HepG2 (cell line): Measurements from ENCODE around the gene ATP7B. TPM values are rescaled to one million over a fixed set of nuclear protein-coding genes. Genes with fewer than 3 reads are reported as not detected.

ENCODE experiments used
- CC2D1A ChIP-seq: sonication (generic); formaldehyde crosslinking; IDR thresholded peaks from 2 replicates; pipeline ENCODE4 v1.8.1; 2023; ENCODE audit warnings: mild to moderate bottlenecking, missing genetic modification reagents
- CHD4 ChIP-seq: fragments of 200-600 bp; sonication (generic); IDR thresholded peaks from 2 replicates; pipeline ENCODE4 v1.7.0; 2017; ENCODE audit warnings: mild to moderate bottlenecking, low read length, borderline replicate concordance
- DR1 ChIP-seq: sonication (generic); formaldehyde crosslinking; IDR thresholded peaks from 2 replicates; pipeline ENCODE4 v1.8.0; 2021; ENCODE audit warnings: mild to moderate bottlenecking, missing genetic modification reagents, inconsistent platforms
- FOSL1 ChIP-seq: sonication (generic); formaldehyde crosslinking; IDR thresholded peaks from 2 replicates; pipeline ENCODE4 v1.9.0; 2021; ENCODE audit warnings: missing genetic modification reagents, borderline replicate concordance
- GMEB1 ChIP-seq: sonication (generic); formaldehyde crosslinking; IDR thresholded peaks from 2 replicates; pipeline ENCODE4 v1.5.1; 2020; ENCODE audit warnings: missing genetic modification reagents, mild to moderate bottlenecking, borderline replicate concordance
- HOXA7 ChIP-seq: sonication (generic); formaldehyde crosslinking; IDR thresholded peaks from 2 replicates; pipeline ENCODE4 v1.8.1; 2022; ENCODE audit warnings: mild to moderate bottlenecking, missing genetic modification reagents, moderate library complexity
- KMT2A ChIP-seq: sonication (generic); formaldehyde crosslinking; IDR thresholded peaks from 2 replicates; pipeline ENCODE4 v1.4.0; 2020; ENCODE audit warnings: missing genetic modification reagents
- LCORL ChIP-seq, 2 experiments: fragments of 450-650 bp in 1 of 2; sonication (generic) in 1 of 2; formaldehyde crosslinking in 1 of 2; IDR thresholded peaks; 2 replicates each; pipeline versions ENCODE4 v1.5.0 to v1.6.1; 2017 to 2020; ENCODE audit warnings: antibody characterized with exemption in 1 of 2, missing genetic modification reagents in 1 of 2
- PCBP2 ChIP-seq: fragments of 200-400 bp; formaldehyde crosslinking; optimal IDR thresholded peaks from 2 replicates; pipeline ENCODE3; 2018; ENCODE audit warnings: low read length, low read depth; ENCODE audit not compliant: poor library complexity, severe bottlenecking
- PHF8 ChIP-seq: sonication (generic); formaldehyde crosslinking; IDR thresholded peaks from 2 replicates; pipeline ENCODE4 v1.5.0; 2020; ENCODE audit warnings: missing genetic modification reagents
- PRDM15 ChIP-seq: sonication (generic); formaldehyde crosslinking; IDR thresholded peaks from 2 replicates; pipeline ENCODE4 v1.4.0; 2020; ENCODE audit warnings: missing genetic modification reagents
- TERF1 ChIP-seq: sonication (generic); formaldehyde crosslinking; IDR thresholded peaks from 2 replicates; pipeline ENCODE4 v1.8.0; 2022; ENCODE audit warnings: mild to moderate bottlenecking, missing genetic modification reagents, moderate library complexity
- THRA ChIP-seq: sonication (generic); formaldehyde crosslinking; IDR thresholded peaks from 2 replicates; pipeline ENCODE4 v1.4.0; 2020; ENCODE audit warnings: missing genetic modification reagents, borderline replicate concordance
- UBTF ChIP-seq: sonication (generic); formaldehyde crosslinking; IDR thresholded peaks from 2 replicates; pipeline ENCODE4 v1.4.0; 2020; ENCODE audit warnings: mild to moderate bottlenecking, missing genetic modification reagents
- polyA plus RNA-seq, 8 experiments: library from polyadenylated mRNA; depleted of rRNA in 3 of 8; stranded (reverse) in 7 of 8; unstranded in 1 of 8; fragments of >200 nt; fragmentation: Illumina TruSeq in 4 of 8; extraction: Trizol in 4 of 8; gene quantifications; 2 replicates each; pipeline versions ENCODE4 v1.2.1 to v1.2.3, GENCODE V29; 2011 to 2016; ENCODE audit warnings: low read depth in 4 of 8, missing spikeins in 1 of 8, mixed read lengths in 1 of 8; ENCODE audit not compliant: insufficient read depth in 1 of 8
- total RNA-seq, 5 experiments: library from RNA; depleted of rRNA; stranded (reverse); fragments of >200 nt; fragmentation: Illumina TruSeq; extraction: Trizol; gene quantifications; 2 replicates each; pipeline ENCODE4 v1.2.3, GENCODE V29; 2016; ENCODE audit warnings: low read depth in 1 of 5

The ATP7B gene
- total and polyA plus RNA-seq, 2 of the 13 experiments (the other 11 are each of a cell fraction or from before 2014, with no cell fraction given): 31.8 to 57.4 TPM

GRCh38 chr13:51997641-51998330 is 13.5 kb downstream of the ATP7B start (continued):
- TF ChIP-seq PHF8 (CRISPR knock-in tag) (no peak), PCBP2 (no peak), CC2D1A (CRISPR knock-in tag) (no peak), UBTF (CRISPR knock-in tag) (no peak), KMT2A (peak; percentile 75; the same call in 1 of the 2 replicates), THRA (CRISPR knock-in tag) (peak; percentile 86; the same call in 1 of the 2 replicates), CHD4 (no peak), TERF1 (CRISPR knock-in tag) (no peak), DR1 (CRISPR knock-in tag) (no peak), LCORL (IDR thresholded peaks at IDR 0.05) (no peak), LCORL (CRISPR knock-in tag; IDR thresholded peaks at IDR 0.05) (peak; percentile 64; the same call in 1 of the 2 replicates), GMEB1 (CRISPR knock-in tag) (peak; percentile 52; the same call in 1 of the 2 replicates), FOSL1 (CRISPR knock-in tag) (no peak), PRDM15 (no peak), HOXA7 (CRISPR knock-in tag) (no peak)
